PC-3 (cell line): Measurements from ENCODE around the gene RPS5. TPM values are rescaled to one million over a fixed set of nuclear protein-coding genes. Genes with fewer than 3 reads are reported as not detected.
"Not testable (repeated sequence)": the region's sequence is repeated elsewhere in the genome, so short reads cannot be mapped to it uniquely, and the experiment has no call there.

ENCODE experiments used
- ATAC-seq: fragments of 200-7000 bp; cut with Tn5 transposase; 2 replicates; pipeline ENCODE4 v1.9.1; 2020; ENCODE audit warnings: mild to moderate bottlenecking, moderate library complexity
- BruUV-seq: library from RNA; stranded (reverse); fragments of 400-500 nt; replicated peaks from 2 replicates; lab custom pipeline; 2021; lab: Mats Ljungman, UMichigan
- CTCF ChIA-PET: fragments of 300-600 bp; sonication (Branson Sonifier 250); formaldehyde crosslinking; loops from one replicate; lab custom pipeline; 2022; ENCODE audit warnings: antibody characterized with exemption; lab: Charles Lee
- POLR2A ChIA-PET: fragments of 300-600 bp; sonication (Branson Sonifier 250); formaldehyde crosslinking; loops from one replicate; lab custom pipeline; 2022; ENCODE audit warnings: antibody characterized with exemption; ENCODE audit not compliant: unreplicated experiment; lab: Charles Lee
- DNase-seq: peaks from one replicate; pipeline ENCODE4 v3.0.0-alpha.2; 2015
- H2AFZ ChIP-seq: fragments of 300-600 bp; sonication (generic); 2 replicates; pipeline ENCODE4 v1.6.0; 2016; ENCODE audit warnings: antibody characterized with exemption, low read length
- H3F3A ChIP-seq: fragments of 300-600 bp; sonication (generic); one replicate; pipeline ENCODE4 v1.6.0; 2017; ENCODE audit warnings: antibody characterized with exemption, low read length, control low read depth, mild to moderate bottlenecking; ENCODE audit not compliant: unreplicated experiment
- H3K27ac ChIP-seq: fragments of 300-600 bp; sonication (generic); 2 replicates; pipeline ENCODE4 v1.5.1; 2016; ENCODE audit warnings: mild to moderate bottlenecking, low read length
- H3K27me3 ChIP-seq: fragments of 300-600 bp; sonication (generic); 2 replicates; pipeline ENCODE4 v1.6.1; 2016; ENCODE audit warnings: low read length, mixed read lengths
- H3K36me3 ChIP-seq: fragments of 300-600 bp; sonication (generic); 2 replicates; pipeline ENCODE4 v1.6.1; 2016; ENCODE audit warnings: low read depth, mixed run types, low read length, mixed read lengths
- H3K4me1 ChIP-seq: fragments of 300-600 bp; sonication (generic); 2 replicates; pipeline ENCODE4 v1.5.1; 2016; ENCODE audit warnings: low read length; ENCODE audit not compliant: insufficient read depth
- H3K4me2 ChIP-seq: fragments of 300-600 bp; sonication (generic); 2 replicates; pipeline ENCODE4 v1.6.0; 2016; ENCODE audit warnings: low read length
- H3K4me3 ChIP-seq: fragments of 300-600 bp; sonication (generic); 2 replicates; pipeline ENCODE4 v1.5.1; 2016; ENCODE audit warnings: mild to moderate bottlenecking, low read length, mixed read lengths
- H3K79me2 ChIP-seq: fragments of 300-600 bp; sonication (generic); 2 replicates; pipeline ENCODE4 v1.6.1; 2017; ENCODE audit warnings: low read length, mixed read lengths
- H3K9ac ChIP-seq: fragments of 300-600 bp; sonication (generic); 2 replicates; pipeline ENCODE4 v1.6.0; 2016; ENCODE audit warnings: mild to moderate bottlenecking, low read length
- H3K9me2 ChIP-seq: fragments of 300-600 bp; sonication (generic); replicated peaks from 2 replicates; pipeline ENCODE4 v1.6.1; 2016; ENCODE audit warnings: mixed run types, low read length, mixed read lengths
- H3K9me3 ChIP-seq: fragments of 300-600 bp; sonication (generic); 2 replicates; pipeline ENCODE4 v1.6.1; 2016; ENCODE audit warnings: low read length, mixed read lengths
- H4K20me1 ChIP-seq: fragments of 300-600 bp; sonication (generic); 2 replicates; pipeline ENCODE4 v1.6.1; 2016; ENCODE audit warnings: low read length, mixed read lengths
- CTCF ChIP-seq: fragments of 300-600 bp; sonication (generic); conservative IDR thresholded peaks from 2 replicates; pipeline ENCODE4 v1.5.1; 2017; ENCODE audit warnings: antibody characterized with exemption, low read depth, mild to moderate bottlenecking, low read length
- EZH2 ChIP-seq: fragments of 300-600 bp; sonication (generic); IDR thresholded peaks from one replicate; pipeline ENCODE4 v1.6.1; 2017; ENCODE audit warnings: antibody characterized with exemption, mild to moderate bottlenecking, low read length; ENCODE audit not compliant: unreplicated experiment
- EZH2phosphoT487 ChIP-seq: fragments of 300-600 bp; sonication (generic); IDR thresholded peaks from 2 replicates; pipeline ENCODE4 v1.6.1; 2018; ENCODE audit warnings: mild to moderate bottlenecking, antibody characterized with exemption, low read length, borderline replicate concordance
- intact Hi-C: fragments of 100-400 bp; cut with micrococcal nuclease; formaldehyde crosslinking; loops from 2 replicates; pipeline ENCODE4 v1.9.0; 2023
- total RNA-seq: library from RNA; depleted of rRNA; stranded (reverse); fragments of >200 nt; gene quantifications from 2 replicates; pipeline ENCODE4 v1.2.3, GENCODE V29; 2014

RPS5 gene
- total RNA-seq, 1 experiment from 2014 or later, result 3,776 TPM

DNA sequence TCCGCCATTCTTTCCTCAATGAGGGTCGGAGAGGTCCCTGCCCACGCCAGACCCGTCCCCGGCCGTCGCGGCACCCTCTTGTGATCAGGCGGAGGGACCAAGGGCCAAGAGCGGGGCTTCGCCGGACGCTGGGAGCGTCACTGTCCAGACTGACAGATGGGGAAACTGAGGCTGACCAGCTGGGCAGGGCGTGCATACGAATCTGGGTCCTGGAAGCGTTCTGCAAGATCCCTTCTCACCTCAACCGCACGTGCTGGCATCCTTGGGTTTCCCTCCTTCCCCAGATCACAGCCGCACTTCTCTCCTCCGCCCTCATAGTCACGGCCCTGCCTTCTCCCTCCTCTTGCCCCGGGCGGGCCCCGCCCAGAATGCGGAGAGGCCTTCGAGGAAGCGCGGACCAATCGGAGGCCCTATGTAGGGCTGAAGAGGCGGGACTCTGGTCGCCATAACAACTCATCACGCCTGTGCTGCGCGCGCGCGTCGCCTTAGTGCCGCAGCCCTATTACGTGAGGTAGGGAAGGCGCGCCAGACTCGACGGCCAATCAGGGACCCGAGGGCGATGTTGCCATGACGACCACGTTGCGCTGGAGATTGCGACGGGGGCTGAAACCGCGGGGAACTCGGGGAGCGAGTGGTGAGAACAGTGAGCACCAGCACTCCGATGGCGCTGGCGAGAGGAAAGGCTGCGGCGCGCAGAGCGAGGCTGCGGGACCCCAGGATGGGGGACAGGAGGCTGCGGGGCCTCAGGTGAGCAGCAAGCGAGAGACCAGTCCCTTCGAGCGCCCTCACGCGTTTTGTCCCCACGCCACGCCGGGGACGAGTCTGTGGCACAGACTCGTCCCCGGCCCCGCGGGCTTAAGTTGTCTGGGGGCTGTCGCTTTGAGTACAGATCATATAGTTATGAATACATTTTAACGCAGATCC lies 14.1 kb downstream of the RPS5 start:
- DNase-seq, result peak; percentile 100
- Histone ChIP-seq H3K27ac (no peak overlapping the region), H3K9me3 (no peaks in the 10 kb centered on the region), H3K4me2 (peak overlapping the region; percentile 95), H3K27me3 (no peaks in the 10 kb centered on the region), H3K36me3 (no peaks in the 10 kb centered on the region), H4K20me1 (no peaks in the 10 kb centered on the region), H3K79me2 (peaks cover 6% of the 10 kb centered on the region), H3K4me3 (peak overlapping the region; percentile 84), H3K9me2 (no peaks in the 10 kb centered on the region), H2AFZ (peak overlapping the region; percentile 80), H3K9ac (peak overlapping the region; percentile 79), H3F3A (no peaks in the 10 kb centered on the region), H3K4me1 (peaks cover 15% of the 10 kb centered on the region)
- no peak for TF ChIP-seq EZH2phosphoT487
- no peak for TF ChIP-seq EZH2
- TF ChIP-seq CTCF, result 0 out of 2 replicates have a peak, but pooled peaks have one; percentile 21
- TSS peak; percentile 47 for BruUV-seq
- CTCF ChIA-PET, result no interaction called here
- intact Hi-C loops, result loop anchor here (5.0 kb wide), 1 partner anchor 74 kb away; the partner anchor contains the start of gene ZSCAN22
- peak; percentile 93 for ATAC-seq
- POLR2A ChIA-PET, result no interaction called here

- peaks cover 11% of the 10 kb centered on the region for H3K79me2 ChIP-seq
- CTCF ChIA-PET, result no interaction called here
- peaks cover 15% of the 10 kb centered on the region for H3K4me1 ChIP-seq
- intact Hi-C loops, result loop anchor here (5.0 kb wide), 1 partner anchor 75 kb away; the partner anchor contains the start of gene ZSCAN22
- no peaks in the 10 kb centered on the region for H3K9me2 ChIP-seq
- H3K9me3 ChIP-seq, result no peaks in the 10 kb centered on the region
- TSS peak; percentile 40 for BruUV-seq
- TF ChIP-seq EZH2phosphoT487, result no peak
- TF ChIP-seq CTCF, result no peak
- no peak for TF ChIP-seq EZH2
- peak overlapping the region; percentile 84 for H3K4me3 ChIP-seq
- no peaks in the 10 kb centered on the region for H3K27me3 ChIP-seq
- peak overlapping the region; percentile 95 for H3K4me2 ChIP-seq
- peak overlapping the region; percentile 80 for H2AFZ ChIP-seq
- H4K20me1 ChIP-seq, result no peaks in the 10 kb centered on the region
- ATAC-seq (no peak), DNase-seq (no peak)
- H3F3A ChIP-seq, result no peaks in the 10 kb centered on the region
- H3K9ac ChIP-seq, result peak overlapping the region; percentile 79
- no peak overlapping the region for H3K27ac ChIP-seq
- H3K36me3 ChIP-seq, result no peaks in the 10 kb centered on the region
- POLR2A ChIA-PET, result no interaction called here
Measured at GRCh38 chr19:58401840-58402421, 14.9 kb downstream of the RPS5 start.

GRCh38 chr19:58403920-58404478 lies 16.9 kb downstream of the RPS5 start:
- H4K20me1 ChIP-seq, H3K27ac ChIP-seq, H3K9me3 ChIP-seq, H3K4me2 ChIP-seq, ATAC-seq, BruUV-seq, H3K4me3 ChIP-seq, H3F3A ChIP-seq, H3K36me3 ChIP-seq, H3K9ac ChIP-seq, DNase-seq, H2AFZ ChIP-seq, H3K27me3 ChIP-seq, H3K9me2 ChIP-seq, POLR2A ChIA-PET: not testable (repeated sequence)
- CTCF ChIA-PET, result interaction anchor here (0.6 kb wide), 1 partner anchor 24 kb away, joined by 3 read pairs; no protein-coding TSS in a partner anchor
- Histone ChIP-seq H3K4me1 (peaks cover 22% of the 10 kb centered on the region), H3K79me2 (peaks cover 26% of the 10 kb centered on the region)
- intact Hi-C loops, result loop anchor here (5.0 kb wide), 1 partner anchor 77 kb away; the partner anchor contains the start of gene ZSCAN22
